NCI-H2107 treated with DMSO at 0.1 percent for 48 hours (cell line): Measurements from ENCODE around the gene RPL41.
"Not testable (repeated sequence)": the region's sequence is repeated elsewhere in the genome, so short reads cannot be mapped to it uniquely, and the experiment has no call there.

Source experiments
- DNase-seq: peaks from one replicate; lab custom pipeline; 2025; ENCODE audit not compliant: unreplicated experiment; lab: John Stamatoyannopoulos, UW

Gene RPL41

GRCh38 chr12:56116267-56117081 lies at the start of gene RPL41:
TSS of gene RPL41 (plus strand) at chr12:56116633.
- peak; percentile 96 for DNase-seq

GRCh38 chr12:56071648-56072047 lies 44.8 kb upstream of the RPL41 start:
- no peak for DNase-seq

GRCh38 chr12:56074396-56074795 lies 42.0 kb upstream of the RPL41 start:
- no peak for DNase-seq

GRCh38 chr12:56077966-56078365 lies 38.5 kb upstream of the RPL41 start:
- not testable (repeated sequence) for DNase-seq

- DNase-seq: no peak
Measured at GRCh38 chr12:56078427-56078826, 38.0 kb upstream of the RPL41 start.

GRCh38 chr12:56078931-56079722 lies 37.3 kb upstream of the RPL41 start:
- no peak for DNase-seq

- peak; percentile 50 for DNase-seq
Measured at GRCh38 chr12:56079723-56080555, 36.5 kb upstream of the RPL41 start, which contains the start of gene ERBB3. TSS of gene ERBB3 (plus strand) at chr12:56080165. CDS start at chr12:56080301, 136 bp downstream.

- DNase-seq: no peak
Measured at GRCh38 chr12:56080556-56081138, 35.8 kb upstream of the RPL41 start.

GRCh38 chr12:56081393-56082347 lies 34.8 kb upstream of the RPL41 start:
- DNase-seq: no peak

- no peak for DNase-seq
Measured at GRCh38 chr12:56082382-56082781, 34.1 kb upstream of the RPL41 start.

GRCh38 chr12:56082967-56083366 lies 33.5 kb upstream of the RPL41 start:
- no peak for DNase-seq

GRCh38 chr12:56084958-56085543 lies 31.4 kb upstream of the RPL41 start:
- DNase-seq: no peak

- DNase-seq: no peak
Measured at GRCh38 chr12:56086096-56086495, 30.3 kb upstream of the RPL41 start.

- no peak for DNase-seq
Measured at GRCh38 chr12:56086608-56087007, 29.8 kb upstream of the RPL41 start.

- no peak for DNase-seq
Measured at GRCh38 chr12:56087220-56087619, 29.2 kb upstream of the RPL41 start.

- no peak for DNase-seq
Measured at GRCh38 chr12:56097738-56098137, 18.7 kb upstream of the RPL41 start.

- no peak for DNase-seq
Measured at GRCh38 chr12:56098592-56098991, 17.8 kb upstream of the RPL41 start.

- DNase-seq: no peak
Measured at GRCh38 chr12:56099787-56100186, 16.6 kb upstream of the RPL41 start.

GRCh38 chr12:56101045-56101444 lies 15.4 kb upstream of the RPL41 start:
- no peak for DNase-seq
